Common myeloid progenitor, CD34-positive (primary cell): ENCODE data around the gene ZDHHC11B.
"Not testable (repeated sequence)": the region's sequence is repeated elsewhere in the genome, so short reads cannot be mapped to it uniquely, and the experiment has no call there.

Experiments
- CTCF ChIA-PET: fragments of 350-600 bp; sonication (Branson Sonifier 250); formaldehyde crosslinking; loops from one replicate; lab custom pipeline; 2021; ENCODE audit warnings: antibody characterized with exemption; lab: Charles Lee
- POLR2A ChIA-PET: fragments of 350-600 bp; sonication (Branson Sonifier 250); formaldehyde crosslinking; loops from one replicate; lab custom pipeline; 2021; ENCODE audit warnings: antibody characterized with exemption; lab: Charles Lee
- DNase-seq, 3 donors: peaks; one replicate each; pipeline versions ENCODE4 v3.0.0 to v3.0.0-alpha.2; 2013
- H3K27ac ChIP-seq, 2 experiments: 1 replicate in 1 of 2; 2 replicates in 1 of 2; pipeline ENCODE4 v1.7.0; 2013; ENCODE audit warnings: inconsistent platforms in 2 of 2, low read length in 2 of 2, mild to moderate bottlenecking in 2 of 2, low read depth in 1 of 2, moderate library complexity in 1 of 2; ENCODE audit not compliant: severe bottlenecking in 2 of 2, insufficient read depth in 1 of 2, poor library complexity in 1 of 2
- H3K27me3 ChIP-seq, 5 experiments: replicated peaks in 2 of 5; 1 replicate in 3 of 5; 2 replicates in 2 of 5; pipeline versions ENCODE4 v1.6.1 to v1.7.0; 2013; ENCODE audit warnings: low read length in 4 of 5, mild to moderate bottlenecking in 2 of 5, moderate library complexity in 2 of 5, inconsistent platforms in 1 of 5; ENCODE audit not compliant: insufficient read depth in 5 of 5, control insufficient read depth in 4 of 5
- H3K36me3 ChIP-seq, 4 experiments: 1 replicate in 2 of 4; 2 replicates in 2 of 4; pipeline versions ENCODE4 v1.6.1 to v1.7.0; 2013; ENCODE audit warnings: low read length in 3 of 4, control low read depth in 1 of 4, mild to moderate bottlenecking in 1 of 4; ENCODE audit not compliant: control insufficient read depth in 4 of 4, insufficient read depth in 4 of 4
- H3K4me1 ChIP-seq, 4 experiments: 1 replicate in 3 of 4; 2 replicates in 1 of 4; pipeline versions ENCODE4 v1.6.1 to v1.7.1; 2013; ENCODE audit warnings: low read length in 3 of 4, mild to moderate bottlenecking in 3 of 4, control low read depth in 1 of 4, inconsistent platforms in 1 of 4, moderate library complexity in 1 of 4; ENCODE audit not compliant: control insufficient read depth in 4 of 4, insufficient read depth in 4 of 4; ENCODE audit errors: control extremely low read depth in 1 of 4
- H3K4me3 ChIP-seq, 7 experiments: 1 replicate in 4 of 7; 2 replicates in 3 of 7; pipeline versions ENCODE4 v1.5.1 to v1.7.0; 2013; ENCODE audit warnings: mild to moderate bottlenecking in 7 of 7, low read length in 6 of 7, moderate library complexity in 6 of 7, inconsistent platforms in 2 of 7, low read depth in 2 of 7, control low read depth in 1 of 7; ENCODE audit not compliant: insufficient read depth in 4 of 7, control insufficient read depth in 1 of 7; ENCODE audit errors: extremely low read depth in 1 of 7
- H3K9me3 ChIP-seq, 5 experiments: 1 replicate in 4 of 5; 2 replicates in 1 of 5; pipeline versions ENCODE4 v1.6.1 to v1.7.1; 2013; ENCODE audit warnings: low read length in 4 of 5, mild to moderate bottlenecking in 2 of 5, inconsistent platforms in 1 of 5, low read depth in 1 of 5, moderate library complexity in 1 of 5; ENCODE audit not compliant: control insufficient read depth in 4 of 5, insufficient read depth in 2 of 5; ENCODE audit errors: control extremely low read depth in 1 of 5
- WGBS: methylation state at CpG from one replicate; pipeline ENCODE4 v1.1.5; 2013; ENCODE audit not compliant: insufficient coverage; 5-methylcytosine and 5-hydroxymethylcytosine counted together

ZDHHC11B gene

DNA sequence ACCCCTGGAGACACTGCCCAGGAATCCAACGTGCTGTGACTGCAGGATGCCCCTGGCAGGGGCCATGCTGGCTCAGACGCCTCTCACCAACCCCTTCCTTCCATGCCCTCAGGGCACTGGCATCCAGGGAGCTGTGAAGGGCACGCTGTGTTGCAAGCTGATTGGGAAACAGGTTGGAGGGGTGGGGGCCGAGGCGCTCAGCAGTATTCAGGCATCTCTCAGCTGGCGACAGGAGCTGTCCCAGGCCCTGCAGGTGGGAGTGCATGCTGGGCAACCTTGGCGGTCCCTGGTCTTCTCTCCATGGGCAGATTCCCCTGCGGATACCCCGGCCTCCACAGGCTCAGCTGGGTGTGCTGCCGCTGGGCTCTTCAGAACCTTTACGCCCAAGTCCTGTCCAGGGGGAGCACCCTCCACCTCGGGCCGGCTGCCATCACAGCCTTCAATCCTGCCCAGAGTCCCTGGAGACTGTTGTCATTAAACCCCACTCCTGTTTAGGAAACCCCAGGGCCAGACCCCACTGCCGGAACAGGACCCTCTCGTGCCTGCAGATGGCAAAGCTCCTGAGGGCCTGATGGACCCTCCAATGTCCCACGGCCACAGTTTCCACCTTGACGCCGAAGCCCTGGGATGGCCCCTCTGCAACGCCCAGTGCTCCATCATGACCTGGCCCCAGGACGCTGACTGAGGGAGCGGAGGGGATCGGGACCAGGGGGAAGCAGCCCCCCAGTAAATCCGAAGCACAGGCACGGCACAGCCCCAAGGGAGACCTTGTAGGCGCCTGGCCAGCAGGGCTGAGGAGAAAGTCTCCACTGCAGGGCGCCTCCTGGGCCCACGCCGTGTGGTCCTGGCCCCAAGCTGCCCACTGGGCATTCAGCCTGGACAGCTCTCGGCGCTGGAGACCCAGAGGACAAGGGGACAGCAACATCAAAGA lies 100.7 kb downstream of the ZDHHC11B start:
- no peak overlapping the region for H3K4me3 ChIP-seq
- 85% methylated on average over 28 of the region's 30 CpGs for WGBS
- H3K27me3 ChIP-seq, result peaks cover 0 to 14% (median 0%) of the 10 kb centered on the region in 5 experiments
- POLR2A ChIA-PET, result no interaction called here
- no peak for DNase-seq
- H3K4me1 ChIP-seq, result no peaks in the 10 kb centered on the region
- no peaks in the 10 kb centered on the region for H3K9me3 ChIP-seq
- CTCF ChIA-PET, result no interaction called here
- no peak overlapping the region for H3K27ac ChIP-seq
- no peaks in the 10 kb centered on the region for H3K36me3 ChIP-seq

DNA sequence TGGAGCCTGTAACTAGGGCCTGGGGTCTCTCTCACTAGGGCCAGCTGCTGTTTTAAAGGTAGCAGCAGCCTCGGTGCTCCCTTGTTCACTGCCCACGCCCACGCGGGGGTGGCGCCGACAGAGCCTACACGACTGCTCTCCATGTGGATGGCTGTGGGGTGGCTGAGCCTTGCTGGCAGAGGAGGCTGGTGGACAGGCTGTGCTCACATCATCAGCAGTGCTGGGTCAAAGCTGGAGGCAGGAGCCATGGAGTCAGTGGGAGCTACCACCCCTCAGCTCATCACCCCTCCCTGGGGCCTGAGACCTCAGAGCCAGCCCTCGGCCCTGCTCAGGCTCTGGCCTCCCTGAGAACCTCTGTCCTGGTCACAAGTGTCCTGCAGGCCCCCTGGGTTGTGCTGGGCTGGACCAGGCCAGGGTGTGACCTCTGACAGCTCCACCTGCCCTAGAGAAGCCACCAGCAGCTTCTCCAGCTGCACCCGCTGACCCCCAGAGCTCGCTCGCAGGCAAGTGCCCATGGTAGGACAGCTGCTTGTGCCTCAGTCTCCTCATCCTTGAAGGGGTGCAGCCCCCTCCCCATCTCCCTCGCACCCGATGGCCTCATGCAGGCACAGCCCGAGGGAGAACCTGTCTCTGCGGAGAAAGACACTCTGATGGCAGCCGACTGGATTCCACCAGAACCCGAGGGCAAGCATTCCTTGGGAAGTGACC lies 101.7 kb downstream of the ZDHHC11B start:
- POLR2A ChIA-PET, CTCF ChIA-PET, H3K27ac ChIP-seq, DNase-seq, H3K4me3 ChIP-seq, H3K36me3 ChIP-seq, H3K9me3 ChIP-seq, H3K4me1 ChIP-seq: not testable (repeated sequence)
- peaks cover 0 to 11% (median 0%) of the 10 kb centered on the region in 5 experiments for H3K27me3 ChIP-seq
- WGBS, result 96% methylated on average over 3 of the region's 17 CpGs

DNA sequence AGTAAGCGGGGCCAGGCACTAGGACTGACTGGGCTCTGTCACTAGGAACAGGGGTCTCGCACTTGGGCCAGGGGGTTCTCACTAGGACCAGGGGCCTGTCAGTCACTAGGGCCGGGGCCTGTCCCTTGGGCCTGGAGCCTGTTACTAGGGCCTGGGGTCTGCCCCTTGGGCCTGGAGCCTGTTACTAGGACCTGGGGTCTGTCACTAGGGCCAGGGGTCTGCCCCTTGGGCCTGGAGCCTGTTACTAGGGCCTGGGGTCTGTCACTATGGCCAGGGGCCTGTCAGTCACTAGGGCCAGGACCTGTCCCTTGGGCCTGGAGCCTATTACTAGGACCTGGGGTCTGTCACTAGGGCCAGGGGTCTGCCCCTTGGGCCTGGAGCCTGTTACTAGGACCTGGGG lies 102.3 kb downstream of the ZDHHC11B start:
- H3K27ac ChIP-seq, CTCF ChIA-PET, H3K4me1 ChIP-seq, H3K36me3 ChIP-seq, DNase-seq, H3K9me3 ChIP-seq, H3K4me3 ChIP-seq, POLR2A ChIA-PET: not testable (repeated sequence)
- H3K27me3 ChIP-seq, result peaks cover 0 to 13% (median 0%) of the 10 kb centered on the region in 5 experiments
- 100% methylated on average over 1 of the region's 3 CpGs for WGBS

DNA sequence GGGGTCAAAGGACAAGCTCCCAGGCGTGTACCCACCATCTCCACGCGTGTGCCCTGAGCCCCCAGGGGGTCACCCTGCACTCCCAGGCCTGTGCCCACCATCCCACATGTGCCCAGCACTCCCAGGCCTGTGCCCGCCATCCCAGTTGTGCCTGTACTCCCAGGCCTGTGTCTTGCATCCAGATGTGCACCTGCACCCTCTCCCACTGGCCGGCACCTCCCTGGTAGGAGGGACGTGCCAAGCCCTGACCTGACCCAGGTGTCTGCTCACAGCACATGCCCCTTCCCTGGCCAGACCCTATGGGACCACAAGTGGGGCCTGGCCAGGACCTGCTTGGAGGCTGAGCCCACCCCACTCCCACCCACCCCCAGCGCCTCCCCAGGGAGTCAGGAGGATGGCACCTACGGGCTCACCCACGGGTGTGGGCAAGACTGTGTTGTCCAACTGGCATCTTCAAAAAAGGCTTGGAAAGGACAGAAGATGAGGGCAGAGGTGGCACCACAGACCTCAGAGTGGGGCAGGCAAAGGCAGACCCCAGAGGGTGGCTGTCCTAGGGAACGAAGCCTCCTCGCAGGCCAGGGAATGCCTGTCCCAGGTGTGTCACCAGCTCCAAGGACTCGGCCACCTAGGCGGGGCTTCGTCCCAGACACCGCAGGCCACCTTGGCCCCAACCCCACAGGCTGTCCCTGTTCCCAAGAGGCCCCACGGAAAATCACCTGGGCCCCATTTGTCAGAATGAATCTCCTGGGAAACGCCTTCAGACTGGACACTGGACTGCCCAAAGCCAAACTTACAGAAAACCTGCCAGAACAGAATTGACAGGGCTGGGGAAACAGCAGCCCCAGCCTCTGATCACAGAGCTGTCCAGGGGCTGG lies 103.0 kb downstream of the ZDHHC11B start:
- POLR2A ChIA-PET, H3K36me3 ChIP-seq, DNase-seq, H3K9me3 ChIP-seq, H3K4me3 ChIP-seq, CTCF ChIA-PET, H3K4me1 ChIP-seq, H3K27ac ChIP-seq: not testable (repeated sequence)
- H3K27me3 ChIP-seq, result peaks cover 0 to 19% (median under 1%) of the 10 kb centered on the region in 5 experiments
- WGBS, result 95% methylated on average over 7 of the region's 17 CpGs

DNA sequence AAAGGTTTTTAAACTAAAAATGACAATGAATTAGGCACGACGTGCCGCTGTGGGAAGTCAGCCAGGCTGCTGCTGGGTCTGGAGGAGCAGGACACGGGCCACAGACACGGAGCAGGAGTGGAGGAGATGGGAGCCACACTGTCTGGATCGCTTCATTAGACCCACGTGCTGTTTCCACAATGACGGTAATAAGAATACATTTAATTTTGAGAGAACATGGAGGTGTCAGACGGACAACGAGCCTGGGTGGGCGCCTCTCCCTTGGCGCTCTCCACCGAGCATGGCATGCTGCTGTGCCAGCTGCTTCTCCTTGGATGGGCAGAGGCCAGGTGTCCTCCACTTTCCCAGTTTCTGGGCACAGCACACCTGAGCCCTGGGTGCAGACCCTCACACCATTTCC lies 103.7 kb downstream of the ZDHHC11B start:
- WGBS, result 93% methylated on average over 10 of the region's 13 CpGs
- DNase-seq, H3K4me1 ChIP-seq, CTCF ChIA-PET, POLR2A ChIA-PET, H3K27ac ChIP-seq, H3K9me3 ChIP-seq, H3K36me3 ChIP-seq, H3K4me3 ChIP-seq: not testable (repeated sequence)
- peaks cover 0 to 26% (median 2%) of the 10 kb centered on the region in 5 experiments for H3K27me3 ChIP-seq

DNA sequence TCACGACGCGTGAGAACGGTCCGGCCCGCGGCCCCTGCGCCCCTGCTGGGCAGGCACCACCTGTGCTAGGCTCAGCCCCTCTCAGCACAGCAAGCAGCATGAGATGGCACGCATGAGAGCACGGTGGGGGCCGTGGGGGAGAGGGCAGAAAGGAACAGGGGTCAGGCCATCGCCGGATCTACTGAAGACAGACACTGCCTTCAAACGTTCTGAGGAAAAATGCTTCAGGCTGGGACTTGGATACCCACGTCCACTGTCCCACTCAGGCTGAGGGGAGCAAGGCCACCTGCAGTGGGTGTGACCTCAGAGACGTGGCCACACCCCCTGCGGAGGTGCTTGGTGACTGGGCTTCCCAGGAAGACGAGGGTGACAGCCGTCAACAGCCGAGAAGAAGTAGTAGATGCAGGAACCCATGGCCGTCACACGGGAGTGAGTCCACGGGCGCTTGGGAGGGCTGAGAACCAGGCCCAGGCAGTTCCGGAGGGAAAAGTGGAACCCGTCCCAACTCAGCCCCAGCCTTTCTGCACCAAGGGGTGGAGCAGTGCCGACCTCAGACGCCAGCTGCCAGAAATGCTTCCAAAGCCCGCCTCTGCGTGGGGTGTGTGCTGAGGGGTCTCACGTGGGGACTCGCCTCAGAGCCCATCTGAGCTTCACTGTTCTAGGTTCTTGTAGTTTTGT lies 104.3 kb downstream of the ZDHHC11B start:
- H3K4me1 ChIP-seq, H3K36me3 ChIP-seq, H3K9me3 ChIP-seq, POLR2A ChIA-PET, H3K4me3 ChIP-seq, CTCF ChIA-PET, H3K27ac ChIP-seq, DNase-seq: not testable (repeated sequence)
- H3K27me3 ChIP-seq, result peaks cover 0 to 29% (median 2%) of the 10 kb centered on the region in 5 experiments
- WGBS, result no CpG with 5 or more reads among the region's 32 CpGs
